ENCODE measurements around the gene RNASE7.
A peak's percentile ranks its signal among the peaks of the same experiment; 100 is the strongest.

The RNASE7 gene

DNA sequence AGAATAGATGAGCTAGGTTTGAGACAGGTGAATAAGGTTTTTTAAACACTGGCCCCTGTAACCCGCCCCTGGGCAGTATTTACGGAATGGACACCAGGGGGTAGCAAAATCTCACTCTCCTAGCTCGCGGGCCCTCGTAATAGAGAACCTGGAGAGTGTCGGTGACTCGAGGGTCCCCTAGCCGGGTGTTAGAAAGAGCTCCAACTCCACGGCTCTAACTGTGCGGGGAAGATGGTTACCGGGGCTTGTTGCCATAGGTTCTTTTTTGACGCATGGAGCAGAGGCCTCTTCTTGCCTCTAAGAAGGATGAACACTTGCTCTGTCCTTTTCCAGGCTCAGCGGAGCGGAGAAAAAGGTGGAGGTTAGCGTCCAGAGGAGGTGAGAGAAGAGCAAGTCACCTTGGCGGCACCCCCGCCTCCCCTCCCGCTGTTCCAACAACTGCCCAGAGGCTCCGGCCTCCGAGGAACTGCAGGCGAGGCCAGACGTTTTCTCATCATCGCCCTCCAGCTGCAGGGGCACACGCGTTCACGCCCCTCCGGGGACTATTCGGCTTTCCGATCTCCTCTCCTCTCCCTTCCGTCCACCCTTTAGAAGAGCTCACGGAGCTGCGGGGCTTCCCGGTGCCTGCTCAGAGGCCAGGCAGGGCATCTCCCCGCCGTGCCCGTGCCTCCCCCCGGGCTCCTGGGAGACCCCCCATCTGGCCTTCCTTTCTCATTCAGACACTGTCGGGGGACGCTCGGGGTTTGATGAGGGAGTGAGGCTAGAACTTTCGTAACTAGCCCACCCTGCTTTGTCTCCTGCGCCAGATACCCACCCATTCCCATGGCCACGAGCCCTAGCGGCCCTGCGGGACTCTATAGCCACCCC lies 26.6 kb downstream of the RNASE7 start:
- peak in 1 of 3 experiments; percentile 23 for DNase-seq (ENCODE audit: low read depth in 3 of 3)

DNA sequence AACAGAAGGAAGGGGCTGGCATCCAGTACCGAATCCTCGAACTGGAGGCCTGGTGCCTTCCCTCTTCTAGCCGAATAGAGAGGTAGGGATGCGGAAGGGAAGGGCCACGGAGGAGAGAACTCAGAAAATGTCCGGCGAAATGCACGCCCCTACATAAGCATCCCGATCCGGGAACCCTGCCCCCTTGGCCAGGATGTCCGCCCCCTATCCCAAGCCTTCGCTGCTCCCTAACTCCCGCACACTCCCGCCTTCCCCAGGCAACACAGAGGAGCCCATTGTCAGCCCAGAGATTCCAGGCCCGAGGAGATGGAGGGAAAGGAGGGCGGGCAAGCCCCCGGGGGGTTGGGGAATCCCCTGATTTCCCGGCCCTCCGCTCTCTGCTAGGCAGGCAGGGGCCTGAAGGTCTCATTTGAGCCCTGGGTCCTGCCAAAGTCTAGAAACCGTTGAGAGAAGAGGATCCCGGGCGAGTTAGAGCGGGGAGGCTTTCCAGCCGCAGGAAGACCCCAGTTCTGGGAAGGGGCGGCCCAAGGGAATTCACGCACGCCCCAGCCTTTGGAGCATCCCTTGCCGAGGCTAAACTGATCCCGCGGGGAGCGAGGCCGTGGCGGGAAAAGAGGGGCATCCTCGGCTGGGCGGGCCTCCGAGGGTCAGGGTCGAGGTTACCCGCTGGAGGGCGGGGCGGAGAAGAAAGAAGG lies 27.4 kb downstream of the RNASE7 start:
- DNase-seq (ENCODE audit: low read depth in 3 of 3), result no peak

DNA sequence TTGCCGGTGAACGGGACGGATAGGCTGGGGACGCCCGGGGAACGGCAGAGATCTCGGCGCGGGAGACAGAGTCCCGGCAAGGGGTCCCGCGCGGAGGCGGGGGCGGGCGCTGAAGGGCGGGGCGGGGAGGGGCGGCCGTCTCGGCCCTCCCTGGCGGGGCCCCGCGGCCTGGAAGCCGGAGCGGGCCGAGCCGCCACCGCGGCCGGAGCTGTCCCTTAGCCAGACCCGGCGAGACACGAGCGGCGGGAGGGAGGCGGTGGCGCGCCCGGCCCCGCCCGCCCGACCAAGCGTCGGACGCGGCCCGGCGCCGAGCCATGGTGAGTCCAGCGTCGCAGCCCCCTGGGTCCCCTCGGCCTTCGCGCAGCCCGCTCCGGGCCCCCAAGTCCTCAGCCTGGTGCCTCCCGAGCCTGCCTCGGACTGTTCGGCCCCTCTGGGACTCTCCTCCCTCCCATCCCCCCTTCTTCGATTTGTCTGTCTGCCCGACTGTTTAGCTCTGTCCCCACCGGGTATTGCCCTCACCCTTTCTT lies 28.0 kb downstream of the RNASE7 start, which contains the start of gene ARHGEF40:
Gene ARHGEF40, plus strand, starts transcription at position 222 of the 527 bp plus-strand sequence. Its CDS starts 93 bp downstream, at position 315.
- no peak for DNase-seq (ENCODE audit: low read depth in 3 of 3)

DNA sequence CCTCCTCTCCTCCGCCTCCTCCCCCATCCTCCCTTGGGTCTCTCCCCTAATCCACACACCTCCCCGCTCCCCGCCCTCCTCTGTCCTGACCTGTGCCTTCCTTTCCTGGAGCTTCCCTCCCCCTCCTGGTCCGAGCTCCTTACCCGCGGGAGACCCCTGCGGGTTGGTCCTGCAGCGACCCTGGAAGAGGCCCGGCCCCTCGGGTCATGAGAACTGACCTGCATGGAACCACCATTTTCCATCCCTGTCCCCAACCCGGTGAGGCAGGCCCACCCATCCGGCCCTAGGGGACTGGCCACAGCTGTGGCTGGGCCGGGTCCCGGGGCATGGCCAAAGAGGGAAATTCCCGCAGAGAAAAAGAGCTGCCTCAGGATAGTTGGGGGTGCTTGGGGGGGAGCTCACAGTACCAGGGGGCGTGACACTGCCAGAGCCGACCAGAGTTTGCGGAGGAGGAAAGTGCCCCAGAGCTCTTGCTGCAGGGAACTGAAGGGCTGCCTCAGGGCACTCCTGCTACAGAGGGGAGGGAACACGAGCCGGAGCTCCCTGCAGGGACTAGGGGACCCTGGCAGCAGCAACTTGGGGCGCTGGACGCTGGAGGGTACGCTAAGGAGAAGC lies 28.6 kb downstream of the RNASE7 start:
- DNase-seq (ENCODE audit: low read depth in 3 of 3), result no peak

DNA sequence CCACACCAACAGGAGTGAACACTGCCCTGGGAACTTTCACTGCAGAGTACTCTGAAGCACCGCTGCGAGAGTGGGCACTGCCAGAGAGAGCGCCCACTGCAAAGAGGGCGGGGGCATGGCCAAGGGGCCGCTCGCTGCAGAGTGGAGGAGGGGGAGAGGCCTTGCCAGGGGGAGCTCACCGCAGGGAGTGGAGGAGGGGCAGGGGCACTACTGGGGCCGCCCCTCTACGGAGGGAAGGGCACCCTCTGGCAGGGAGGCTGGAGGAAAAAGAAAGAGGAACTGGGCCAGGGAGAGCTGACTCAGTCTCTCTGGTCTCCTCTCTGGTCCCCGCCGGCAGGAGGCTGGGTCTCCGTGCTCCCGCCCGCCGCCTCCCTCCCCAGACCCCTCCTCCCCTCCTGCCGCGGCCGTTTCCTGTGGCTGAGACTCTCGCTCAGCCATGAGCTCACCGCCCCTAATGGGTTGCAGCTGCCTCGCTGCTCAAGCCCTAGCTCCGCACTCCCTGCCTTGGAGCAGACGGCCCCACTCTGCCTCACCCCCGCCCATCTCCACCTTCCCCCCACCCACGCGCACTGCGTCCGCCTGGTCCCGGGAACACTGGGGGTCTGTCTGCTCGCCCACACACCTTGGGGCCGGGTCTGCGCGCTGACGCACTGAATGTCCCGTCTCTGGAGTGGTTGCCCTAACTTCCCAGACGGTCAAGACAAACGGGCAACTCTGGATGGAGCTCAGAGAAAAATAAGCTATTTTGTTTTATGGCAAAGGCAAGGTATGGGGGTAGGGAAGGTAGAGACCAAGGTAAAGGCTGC lies 29.3 kb downstream of the RNASE7 start:
- DNase-seq (ENCODE audit: low read depth in 3 of 3), result no peak

DNA sequence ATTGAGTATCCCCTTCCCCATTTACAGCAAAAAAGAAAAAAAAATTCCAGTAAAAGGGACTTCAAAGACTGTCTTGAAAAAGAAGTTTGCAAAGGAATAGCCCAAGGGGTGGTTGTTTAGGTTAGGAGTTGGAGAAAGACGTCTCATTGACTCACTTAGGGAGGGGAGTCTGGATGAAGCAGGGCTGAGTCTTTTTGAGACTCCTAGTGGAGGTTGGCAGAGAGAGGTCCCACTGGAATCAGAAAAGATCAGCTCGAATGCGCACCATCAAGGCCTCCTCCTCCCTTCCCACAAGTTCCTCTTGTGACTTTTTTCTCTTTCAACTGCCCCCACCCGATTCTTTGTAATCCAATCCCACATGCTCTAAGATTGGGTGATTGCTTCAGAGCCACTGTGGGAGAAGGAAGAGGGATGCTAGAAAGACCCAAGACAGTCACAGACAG lies 29.9 kb downstream of the RNASE7 start:
- no peak for DNase-seq (ENCODE audit: low read depth in 3 of 3)

DNA sequence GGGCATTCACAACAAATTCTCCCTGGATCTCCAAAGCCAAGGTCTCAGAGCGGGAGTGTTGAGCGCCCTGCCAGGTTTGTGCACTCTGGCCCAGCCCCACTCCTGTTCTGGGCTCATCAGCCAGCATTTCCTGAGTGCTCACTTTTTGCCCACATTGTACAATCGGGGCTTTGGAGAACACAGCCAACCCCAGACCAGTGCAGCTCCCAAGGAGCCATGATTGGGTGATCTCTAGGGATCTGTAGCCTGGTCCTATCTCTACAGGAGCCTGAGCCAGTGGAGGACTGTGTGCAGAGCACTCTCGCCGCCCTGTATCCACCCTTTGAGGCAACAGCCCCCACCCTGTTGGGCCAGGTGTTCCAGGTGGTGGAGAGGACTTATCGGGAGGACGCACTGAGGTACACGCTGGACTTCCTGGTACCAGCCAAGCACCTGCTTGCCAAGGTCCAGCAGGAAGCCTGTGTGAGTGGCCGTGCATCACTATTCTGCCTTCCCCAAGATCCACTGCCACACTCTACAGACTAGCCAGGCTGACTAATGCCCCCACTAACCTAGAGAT lies 30.7 kb downstream of the RNASE7 start:
- no peak for DNase-seq (ENCODE audit: low read depth in 3 of 3)

DNA sequence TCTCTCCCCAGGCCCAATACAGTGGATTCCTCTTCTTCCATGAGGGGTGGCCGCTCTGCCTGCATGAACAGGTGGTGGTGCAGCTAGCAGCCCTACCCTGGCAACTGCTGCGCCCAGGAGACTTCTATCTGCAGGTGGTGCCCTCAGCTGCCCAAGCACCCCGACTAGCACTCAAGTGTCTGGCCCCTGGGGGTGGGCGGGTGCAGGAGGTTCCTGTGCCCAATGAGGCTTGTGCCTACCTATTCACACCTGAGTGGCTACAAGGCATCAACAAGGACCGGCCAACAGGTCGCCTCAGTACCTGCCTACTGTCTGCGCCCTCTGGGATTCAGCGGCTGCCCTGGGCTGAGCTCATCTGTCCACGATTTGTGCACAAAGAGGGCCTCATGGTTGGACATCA lies 31.8 kb downstream of the RNASE7 start:
- DNase-seq (ENCODE audit: low read depth in 3 of 3), result no peak

DNA sequence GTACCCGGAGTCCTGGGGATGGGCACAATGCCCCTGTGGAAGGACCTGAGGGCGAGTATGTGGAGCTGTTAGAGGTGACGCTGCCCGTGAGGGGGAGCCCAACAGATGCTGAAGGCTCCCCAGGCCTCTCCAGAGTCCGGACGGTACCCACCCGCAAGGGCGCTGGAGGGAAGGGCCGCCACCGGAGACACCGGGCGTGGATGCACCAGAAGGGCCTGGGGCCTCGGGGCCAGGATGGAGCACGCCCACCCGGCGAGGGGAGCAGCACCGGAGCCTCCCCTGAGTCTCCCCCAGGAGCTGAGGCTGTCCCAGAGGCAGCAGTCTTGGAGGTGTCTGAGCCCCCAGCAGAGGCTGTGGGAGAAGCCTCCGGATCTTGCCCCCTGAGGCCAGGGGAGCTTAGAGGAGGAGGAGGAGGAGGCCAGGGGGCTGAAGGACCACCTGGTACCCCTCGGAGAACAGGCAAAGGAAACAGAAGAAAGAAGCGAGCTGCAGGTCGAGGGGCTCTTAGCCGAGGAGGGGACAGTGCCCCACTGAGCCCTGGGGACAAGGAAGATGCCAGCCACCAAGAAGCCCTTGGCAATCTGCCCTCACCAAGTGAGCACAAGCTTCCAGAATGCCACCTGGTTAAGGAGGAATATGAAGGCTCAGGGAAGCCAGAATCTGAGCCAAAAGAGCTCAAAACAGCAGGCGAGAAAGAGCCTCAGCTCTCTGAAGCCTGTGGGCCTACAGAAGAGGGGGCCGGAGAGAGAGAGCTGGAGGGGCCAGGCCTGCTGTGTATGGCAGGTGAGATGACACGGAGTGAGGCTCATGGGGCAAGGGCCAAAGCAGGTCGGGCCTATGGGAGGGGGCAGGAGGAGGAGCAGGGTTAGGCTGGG lies 32.5 kb downstream of the RNASE7 start:
- no peak for DNase-seq (ENCODE audit: low read depth in 3 of 3)

DNA sequence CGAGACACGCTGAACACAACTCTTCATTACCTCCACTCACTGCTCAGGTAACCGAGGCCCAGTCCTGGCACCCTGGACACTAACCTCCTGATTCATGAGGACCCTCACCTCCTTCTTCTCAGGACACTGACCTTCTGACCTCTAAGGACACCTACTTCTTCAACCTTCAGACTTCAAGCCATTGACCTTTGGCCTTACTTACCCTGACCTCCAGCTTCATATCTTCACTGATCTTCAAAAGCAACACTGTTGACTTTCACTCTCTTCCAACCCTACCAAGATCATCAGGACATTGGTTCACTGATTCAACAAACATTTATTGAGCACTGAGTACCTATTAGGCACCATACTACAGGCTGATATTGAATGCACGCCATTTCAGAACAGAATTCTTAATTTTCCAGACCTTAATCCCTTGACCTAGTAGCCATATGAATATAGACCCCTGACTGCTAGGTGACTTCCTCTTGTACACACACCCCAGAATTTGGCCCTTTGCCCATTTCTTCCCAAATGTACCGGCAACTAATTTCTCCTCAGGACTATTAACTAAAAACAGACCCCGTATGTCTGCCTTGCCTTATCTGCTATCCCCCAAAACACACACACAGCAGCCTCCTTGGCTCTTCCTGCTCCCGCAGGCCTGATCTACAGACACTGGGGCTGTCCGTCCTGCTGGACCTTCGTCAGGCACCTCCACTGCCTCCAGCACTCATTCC lies 33.7 kb downstream of the RNASE7 start:
- no peak for DNase-seq (ENCODE audit: low read depth in 3 of 3)

DNA sequence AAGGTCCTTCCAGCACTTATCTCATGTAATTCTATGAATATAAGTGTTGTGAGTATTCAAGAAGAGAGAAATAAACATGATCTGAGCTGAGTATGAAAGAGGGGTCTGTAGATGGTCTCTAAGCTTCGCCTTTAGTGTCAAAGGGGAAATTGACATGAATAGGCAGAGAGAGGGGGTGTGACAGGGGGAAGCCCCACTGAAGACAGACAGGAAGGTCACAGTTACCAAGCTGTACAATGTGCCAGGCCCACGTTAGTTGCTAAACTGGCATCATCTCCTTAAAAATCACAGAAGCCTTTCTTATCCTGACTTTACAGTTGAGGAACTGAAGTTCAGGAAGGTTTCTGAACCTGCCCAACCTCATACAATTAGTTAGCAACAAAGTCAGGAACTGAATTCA lies 35.5 kb downstream of the RNASE7 start:
- DNase-seq (ENCODE audit: low read depth in 3 of 3), result no peak

DNA sequence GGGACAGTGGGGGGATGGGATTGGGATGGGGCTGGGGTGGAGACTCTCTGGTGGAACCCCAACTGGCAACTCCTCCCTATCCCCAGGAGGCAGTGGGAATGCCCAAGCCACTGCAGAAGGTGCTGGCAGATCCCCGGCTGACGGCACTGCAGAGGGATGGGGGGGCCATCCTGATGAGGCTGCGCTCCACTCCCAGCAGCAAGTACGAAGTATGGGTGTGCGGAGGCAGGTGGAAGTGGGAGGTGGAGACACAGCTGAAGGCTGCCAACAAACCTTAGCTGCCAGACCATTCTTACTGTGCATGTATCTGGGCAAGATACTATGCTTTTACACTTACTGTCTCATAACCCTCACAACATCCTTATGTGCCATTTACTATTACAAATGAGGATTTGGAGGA lies 36.1 kb downstream of the RNASE7 start:
- DNase-seq (ENCODE audit: low read depth in 3 of 3), result no peak

DNA sequence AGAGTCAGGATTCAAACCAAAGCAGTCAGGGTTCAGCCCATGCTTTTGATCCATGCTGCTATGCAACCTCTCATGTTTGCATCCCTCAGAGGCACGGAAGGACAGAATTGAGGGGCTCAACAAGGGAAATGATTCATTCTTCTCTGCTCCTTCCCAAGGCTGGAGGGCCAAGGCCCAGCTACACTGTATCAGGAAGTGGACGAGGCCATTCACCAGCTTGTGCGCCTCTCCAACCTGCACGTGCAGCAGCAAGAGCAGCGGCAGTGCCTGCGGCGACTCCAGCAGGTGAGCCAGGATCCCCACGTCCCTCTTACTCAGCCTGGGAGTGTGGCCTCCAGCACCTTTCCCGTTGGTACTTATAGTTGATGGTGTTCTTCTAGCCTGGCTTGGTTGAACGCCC lies 36.6 kb downstream of the RNASE7 start:
- no peak for DNase-seq (ENCODE audit: low read depth in 3 of 3)

DNA sequence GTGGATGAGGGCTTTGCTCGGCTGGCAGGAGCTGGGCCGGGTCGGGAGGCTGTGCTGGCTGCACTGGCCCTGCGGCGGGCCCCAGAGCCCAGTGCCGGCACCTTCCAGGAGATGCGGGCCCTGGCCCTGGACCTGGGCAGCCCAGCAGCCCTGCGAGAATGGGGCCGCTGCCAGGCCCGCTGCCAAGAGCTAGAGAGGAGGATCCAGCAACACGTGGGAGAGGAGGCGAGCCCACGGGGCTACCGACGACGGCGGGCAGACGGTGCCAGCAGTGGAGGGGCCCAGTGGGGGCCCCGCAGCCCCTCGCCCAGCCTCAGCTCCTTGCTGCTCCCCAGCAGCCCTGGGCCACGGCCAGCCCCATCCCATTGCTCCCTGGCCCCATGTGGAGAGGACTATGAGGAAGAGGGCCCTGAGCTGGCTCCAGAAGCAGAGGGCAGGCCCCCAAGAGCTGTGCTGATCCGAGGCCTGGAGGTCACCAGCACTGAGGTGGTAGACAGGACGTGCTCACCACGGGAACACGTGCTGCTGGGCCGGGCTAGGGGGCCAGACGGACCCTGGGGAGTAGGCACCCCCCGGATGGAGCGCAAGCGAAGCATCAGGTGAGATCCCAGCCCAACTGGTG lies 39.5 kb downstream of the RNASE7 start:
- no peak for DNase-seq (ENCODE audit: low read depth in 3 of 3)

DNA sequence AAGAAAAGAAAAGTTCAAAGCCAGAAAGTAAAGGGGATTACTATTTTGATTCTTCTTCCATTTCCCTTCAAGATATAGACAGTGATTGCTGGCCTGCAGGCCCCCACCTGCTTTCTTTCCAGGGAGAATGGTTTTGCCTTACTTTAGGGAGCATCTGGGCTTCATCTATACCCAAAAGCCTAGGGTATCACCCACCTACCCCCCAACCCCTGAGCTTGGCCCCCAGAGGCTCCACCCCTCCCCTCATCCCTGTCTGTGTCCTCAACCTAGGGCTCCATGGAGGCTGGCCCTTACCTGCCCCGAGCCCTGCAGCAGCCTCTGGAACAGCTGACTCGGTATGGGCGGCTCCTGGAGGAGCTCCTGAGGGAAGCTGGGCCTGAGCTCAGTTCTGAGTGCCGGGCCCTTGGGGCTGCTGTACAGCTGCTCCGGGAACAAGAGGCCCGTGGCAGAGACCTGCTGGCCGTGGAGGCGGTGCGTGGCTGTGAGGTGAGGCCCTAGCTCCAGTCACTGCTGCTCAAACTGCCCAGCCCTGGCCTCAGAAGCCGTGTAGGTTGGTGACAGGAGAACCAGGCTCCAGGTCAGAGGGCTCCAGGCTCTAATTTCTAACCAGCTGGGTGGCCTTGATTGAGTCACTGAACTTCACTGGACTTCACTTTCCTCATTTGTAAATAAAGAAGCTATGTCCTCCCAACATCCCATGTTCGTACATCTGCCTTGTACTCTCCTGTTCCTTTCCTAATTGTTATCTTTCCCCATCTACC lies 41.6 kb downstream of the RNASE7 start:
- DNase-seq (ENCODE audit: low read depth in 3 of 3), result no peak

DNA sequence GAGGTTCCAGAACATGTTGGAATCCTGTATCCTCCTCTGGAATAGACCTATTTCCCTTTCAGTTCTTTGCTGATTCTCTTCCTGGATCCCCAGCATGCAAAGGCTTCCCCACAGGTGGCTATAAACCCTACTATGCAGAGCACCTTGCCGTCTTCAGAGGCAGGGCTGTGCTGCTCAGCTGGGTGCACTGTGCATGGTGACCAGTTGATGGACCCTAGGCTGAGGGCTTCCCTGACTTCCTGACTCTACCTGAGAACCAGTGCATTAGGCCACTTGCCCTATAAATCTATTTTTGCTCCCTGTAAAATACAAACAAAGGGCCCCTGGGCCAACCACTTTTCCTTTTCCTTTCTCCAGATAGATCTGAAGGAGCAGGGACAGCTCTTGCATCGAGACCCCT lies 42.2 kb downstream of the RNASE7 start:
- DNase-seq (ENCODE audit: low read depth in 3 of 3), result no peak

DNA sequence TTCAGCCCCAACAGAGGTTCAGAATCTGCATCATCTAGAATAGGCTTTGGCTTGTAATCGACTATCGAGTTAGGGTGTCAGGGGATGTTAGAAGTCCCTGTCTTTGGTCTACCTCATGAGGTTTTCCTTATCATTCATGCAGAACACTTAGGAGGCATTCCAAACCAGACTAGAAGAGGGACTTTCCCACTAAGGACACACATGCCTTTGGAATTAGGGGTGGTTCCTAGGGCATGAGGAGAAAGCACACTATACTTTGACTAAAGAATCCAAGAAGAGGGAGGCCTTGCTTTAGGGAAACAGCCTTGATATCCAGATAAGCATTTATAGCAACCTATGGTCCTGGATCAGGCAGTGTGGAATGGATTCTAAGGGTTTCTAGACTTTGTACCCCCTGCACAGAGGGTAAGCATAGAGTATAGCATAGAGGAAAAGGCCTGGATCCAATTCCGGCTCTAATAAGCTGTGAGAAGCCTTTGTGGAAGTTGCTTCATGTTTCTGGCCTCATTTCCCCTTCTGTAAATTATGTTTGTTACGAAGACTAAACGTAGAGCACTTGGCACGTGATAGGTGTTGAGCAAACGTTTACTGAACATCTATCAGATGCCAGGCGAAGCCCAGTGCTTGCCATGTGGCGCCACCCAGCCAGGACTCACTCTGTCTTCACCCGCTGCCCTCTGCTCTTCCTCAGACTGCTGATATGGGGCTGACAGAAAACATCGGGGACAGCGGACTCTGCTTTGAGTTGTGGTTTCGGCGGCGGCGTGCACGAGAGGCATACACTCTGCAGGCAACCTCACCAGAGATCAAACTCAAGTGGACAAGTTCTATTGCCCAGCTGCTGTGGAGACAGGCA lies 43.1 kb downstream of the RNASE7 start:
- no peak for DNase-seq (ENCODE audit: low read depth in 3 of 3)
